Lower leg skin (tissue), 4 donors: ENCODE data around the gene TRMO. TPM values are rescaled to one million over a fixed set of nuclear protein-coding genes. Genes with fewer than 3 reads are reported as not detected.
A peak's percentile ranks its signal among the peaks of the same experiment; 100 is the strongest.

Experiments used
- DNase-seq, 2 donors: peaks; one replicate each; pipeline ENCODE4 v3.0.0-alpha.2; 2019; ENCODE audit warnings: low spot score in 2 of 2
- H3K4me3 ChIP-seq: fragments of 200-600 bp; sonication (generic); 2 replicates; pipeline ENCODE4 v1.5.1; 2017; ENCODE audit warnings: mild to moderate bottlenecking, low read depth; ENCODE audit not compliant: poor library complexity, severe bottlenecking
- POLR2A ChIP-seq, 2 donors: fragments of 450-650 bp; IDR thresholded peaks; one replicate each; pipeline ENCODE4 v1.6.1; 2016 to 2017; ENCODE audit warnings: antibody characterized with exemption in 2 of 2, mild to moderate bottlenecking in 1 of 2, moderate library complexity in 1 of 2
- WGBS, 2 donors: methylation state at CpG; one replicate each; pipeline ENCODE4 v1.1.5; 2018; 5-methylcytosine and 5-hydroxymethylcytosine counted together
- intact Hi-C: fragments of 100-400 bp; cut with DNase I; formaldehyde crosslinking; loops from one replicate; pipeline ENCODE4 v1.15.0; 2023; ENCODE audit warnings: low total_unique reads
- total RNA-seq, 4 donors: library from RNA; depleted of rRNA; stranded (reverse); fragments of >200 nt; gene quantifications; one replicate each; pipeline ENCODE4 v1.1.0, GENCODE V29; 2016
- TF ChIP-seq, protein P1 (sequence below), 3 donors: fragments of 450-650 bp; IDR thresholded peaks; one replicate each; pipeline ENCODE4 v1.5.1; 2016; ENCODE audit warnings: antibody characterized with exemption in 3 of 3, mild to moderate bottlenecking in 3 of 3, moderate library complexity in 2 of 3

The TRMO gene, protein sequence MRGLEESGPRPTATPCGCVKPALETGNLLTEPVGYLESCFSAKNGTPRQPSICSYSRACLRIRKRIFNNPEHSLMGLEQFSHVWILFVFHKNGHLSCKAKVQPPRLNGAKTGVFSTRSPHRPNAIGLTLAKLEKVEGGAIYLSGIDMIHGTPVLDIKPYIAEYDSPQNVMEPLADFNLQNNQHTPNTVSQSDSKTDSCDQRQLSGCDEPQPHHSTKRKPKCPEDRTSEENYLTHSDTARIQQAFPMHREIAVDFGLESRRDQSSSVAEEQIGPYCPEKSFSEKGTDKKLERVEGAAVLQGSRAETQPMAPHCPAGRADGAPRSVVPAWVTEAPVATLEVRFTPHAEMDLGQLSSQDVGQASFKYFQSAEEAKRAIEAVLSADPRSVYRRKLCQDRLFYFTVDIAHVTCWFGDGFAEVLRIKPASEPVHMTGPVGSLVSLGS
- total RNA-seq: 10 to 100 TPM; 28.6 to 51.6 (median 38.7) TPM

DNA sequence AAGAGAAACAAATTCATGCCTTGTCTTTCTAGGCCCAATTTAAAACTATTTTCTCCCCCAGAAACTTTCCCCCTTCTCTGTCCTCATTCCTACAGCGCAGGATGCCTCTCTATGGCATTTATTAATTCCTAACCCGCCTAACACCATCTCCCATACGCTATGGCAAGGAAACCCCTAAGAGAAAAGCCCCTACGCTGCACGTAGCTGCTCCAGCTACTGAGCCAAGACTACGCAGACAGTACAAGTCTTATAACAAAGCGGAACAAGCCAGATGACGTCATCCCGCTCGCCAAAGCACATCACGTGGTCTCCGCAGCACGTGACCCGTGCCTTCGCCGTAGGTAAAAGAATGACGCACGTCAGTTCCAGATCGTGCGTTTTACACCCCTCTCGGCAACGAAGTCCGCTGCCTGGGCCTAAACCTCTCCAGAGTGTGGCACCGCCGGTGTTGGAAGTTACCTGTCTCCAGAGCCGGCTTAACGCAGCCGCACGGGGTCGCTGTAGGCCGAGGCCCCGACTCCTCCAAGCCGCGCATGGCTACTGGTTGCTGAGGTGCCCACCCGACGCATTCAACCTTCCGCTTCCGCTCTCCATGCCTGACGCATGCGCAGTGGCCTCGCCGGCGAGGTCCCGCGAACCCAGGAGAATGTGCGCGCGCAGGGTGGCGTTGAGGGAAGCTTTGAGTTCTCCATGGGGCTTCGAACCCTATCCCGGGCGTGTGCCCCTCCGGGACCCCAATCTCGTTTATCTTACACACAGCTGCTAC, at the start of gene TRMO:
Gene TRMO, minus strand, starts transcription at position 542 of the 766 bp plus-strand sequence. Its CDS starts 7 bp downstream, at position 535.
- peak; percentile 98 to 100 for DNase-seq
- peak within 1 kb of the TSS; percentile 39 for H3K4me3 ChIP-seq
- intact Hi-C loops: no loop called here
- WGBS, 2 donors: 0 to 2% methylated on average over 35 to 44 of the region's 54 CpGs
- TF ChIP-seq, protein P1, sequence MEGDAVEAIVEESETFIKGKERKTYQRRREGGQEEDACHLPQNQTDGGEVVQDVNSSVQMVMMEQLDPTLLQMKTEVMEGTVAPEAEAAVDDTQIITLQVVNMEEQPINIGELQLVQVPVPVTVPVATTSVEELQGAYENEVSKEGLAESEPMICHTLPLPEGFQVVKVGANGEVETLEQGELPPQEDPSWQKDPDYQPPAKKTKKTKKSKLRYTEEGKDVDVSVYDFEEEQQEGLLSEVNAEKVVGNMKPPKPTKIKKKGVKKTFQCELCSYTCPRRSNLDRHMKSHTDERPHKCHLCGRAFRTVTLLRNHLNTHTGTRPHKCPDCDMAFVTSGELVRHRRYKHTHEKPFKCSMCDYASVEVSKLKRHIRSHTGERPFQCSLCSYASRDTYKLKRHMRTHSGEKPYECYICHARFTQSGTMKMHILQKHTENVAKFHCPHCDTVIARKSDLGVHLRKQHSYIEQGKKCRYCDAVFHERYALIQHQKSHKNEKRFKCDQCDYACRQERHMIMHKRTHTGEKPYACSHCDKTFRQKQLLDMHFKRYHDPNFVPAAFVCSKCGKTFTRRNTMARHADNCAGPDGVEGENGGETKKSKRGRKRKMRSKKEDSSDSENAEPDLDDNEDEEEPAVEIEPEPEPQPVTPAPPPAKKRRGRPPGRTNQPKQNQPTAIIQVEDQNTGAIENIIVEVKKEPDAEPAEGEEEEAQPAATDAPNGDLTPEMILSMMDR (IDR thresholded peaks at IDR 0.05): peak in 1 of 3 donors; percentile 48
- TF ChIP-seq POLR2A (IDR thresholded peaks at IDR 0.05): peak in 1 of 2 donors; percentile 82

- WGBS, 2 donors: 65 to 71% methylated on average over 7 of the region's 7 CpGs
- TF ChIP-seq, protein P1 (IDR thresholded peaks at IDR 0.05): no peak
Measured at GRCh38 chr9:97970165-97970564, 47.9 kb upstream of the TRMO start.

GRCh38 chr9:97969014-97969413, 46.7 kb upstream of the TRMO start:
- WGBS, 2 donors: 70 to 86% methylated on average over 2 of the region's 2 CpGs
- DNase-seq: no peak
- intact Hi-C loops: no loop called here
- H3K4me3 ChIP-seq: no peak overlapping the region
- no peak for TF ChIP-seq POLR2A (IDR thresholded peaks at IDR 0.05)
- TF ChIP-seq, protein P1 (IDR thresholded peaks at IDR 0.05): no peak

More at GRCh38 chr9:97970165-97970564, 47.9 kb upstream of the TRMO start:
- intact Hi-C loops: no loop called here
- no peak for DNase-seq
- no peak overlapping the region for H3K4me3 ChIP-seq

DNA sequence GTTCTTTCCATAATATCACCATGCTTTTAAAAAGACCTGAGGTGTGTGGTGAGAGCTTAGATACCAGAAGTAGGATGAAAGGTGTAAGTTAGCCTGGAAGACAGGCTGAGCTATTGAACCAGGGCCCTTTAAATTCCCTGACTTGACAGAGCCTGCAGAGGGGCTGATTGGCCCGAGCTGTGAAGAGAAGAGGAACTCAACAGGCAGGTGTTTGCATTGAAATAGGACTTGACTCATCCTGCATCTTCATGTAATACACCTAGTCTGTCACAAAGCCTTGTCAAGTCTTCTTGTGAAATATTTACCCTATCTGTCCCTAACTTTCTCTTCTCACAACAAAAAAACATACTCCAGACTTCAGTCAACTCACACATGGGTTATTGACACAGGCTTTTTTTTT, 44.2 kb upstream of the TRMO start:
- TF ChIP-seq, protein P1 (IDR thresholded peaks at IDR 0.05): no peak
- no peak for TF ChIP-seq POLR2A (IDR thresholded peaks at IDR 0.05)

DNA sequence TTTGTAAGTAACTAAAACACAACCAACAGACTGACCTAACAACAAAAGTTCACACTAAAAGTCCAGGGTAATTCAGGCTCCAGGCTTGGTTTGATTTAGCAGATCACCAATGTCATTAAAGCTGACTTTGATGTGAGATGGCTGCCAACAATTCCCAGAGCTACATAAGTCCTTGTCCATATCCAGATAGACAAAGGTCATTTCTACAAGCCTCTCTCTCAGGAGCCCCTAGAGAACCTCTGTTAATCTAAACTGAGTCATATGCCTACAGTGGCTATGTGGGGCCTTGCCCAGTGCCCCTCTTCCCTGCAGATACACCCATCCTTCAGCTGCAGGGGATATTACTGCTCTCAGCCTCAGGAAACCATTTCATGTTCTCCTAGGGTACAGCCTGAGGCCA, 42.6 kb upstream of the TRMO start:
- DNase-seq: no peak
- TF ChIP-seq, protein P1 (IDR thresholded peaks at IDR 0.05): no peak
- no peak for TF ChIP-seq POLR2A (IDR thresholded peaks at IDR 0.05)
- H3K4me3 ChIP-seq: no peak overlapping the region
- intact Hi-C loops: no loop called here

More for the DNA sequence above, 44.2 kb upstream of the TRMO start:
- intact Hi-C loops: no loop called here
- no peak for DNase-seq
- H3K4me3 ChIP-seq: no peak overlapping the region
- 16 to 17% methylated on average over 1 of the region's 1 CpG for WGBS, 2 donors
